Activated naive CD8-positive, alpha-beta T cell treated with anti-CD3 and anti-CD28 coated beads, Interleukin-2, amount 50 U/mL, for 16 hours (primary cell): ENCODE measurements around the gene COPS4.

Experiments
- DNase-seq: peaks from one replicate; pipeline ENCODE4 v3.0.0-alpha.2; 2020; ENCODE audit warnings: low read depth, low spot score

The COPS4 gene

DNA sequence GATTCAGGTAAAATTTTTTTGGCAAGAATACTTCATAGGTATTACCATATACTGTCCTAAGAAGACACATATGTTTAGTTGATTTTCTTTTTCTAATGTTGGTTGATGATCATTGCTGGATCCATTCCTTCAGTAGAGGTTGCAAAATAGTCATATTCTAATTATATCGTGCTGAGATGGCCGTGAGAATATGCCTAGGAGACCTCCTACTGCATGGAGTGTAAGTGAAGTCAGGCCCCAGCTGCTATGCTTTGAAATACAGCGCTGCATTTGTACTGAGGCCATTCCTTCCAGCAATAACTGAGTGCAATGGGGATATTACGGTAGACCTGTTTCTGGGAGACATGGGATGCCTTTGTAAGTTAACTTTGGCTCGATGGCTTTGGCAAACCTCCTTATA, 86.3 kb downstream of the COPS4 start:
- no peak for DNase-seq

DNA sequence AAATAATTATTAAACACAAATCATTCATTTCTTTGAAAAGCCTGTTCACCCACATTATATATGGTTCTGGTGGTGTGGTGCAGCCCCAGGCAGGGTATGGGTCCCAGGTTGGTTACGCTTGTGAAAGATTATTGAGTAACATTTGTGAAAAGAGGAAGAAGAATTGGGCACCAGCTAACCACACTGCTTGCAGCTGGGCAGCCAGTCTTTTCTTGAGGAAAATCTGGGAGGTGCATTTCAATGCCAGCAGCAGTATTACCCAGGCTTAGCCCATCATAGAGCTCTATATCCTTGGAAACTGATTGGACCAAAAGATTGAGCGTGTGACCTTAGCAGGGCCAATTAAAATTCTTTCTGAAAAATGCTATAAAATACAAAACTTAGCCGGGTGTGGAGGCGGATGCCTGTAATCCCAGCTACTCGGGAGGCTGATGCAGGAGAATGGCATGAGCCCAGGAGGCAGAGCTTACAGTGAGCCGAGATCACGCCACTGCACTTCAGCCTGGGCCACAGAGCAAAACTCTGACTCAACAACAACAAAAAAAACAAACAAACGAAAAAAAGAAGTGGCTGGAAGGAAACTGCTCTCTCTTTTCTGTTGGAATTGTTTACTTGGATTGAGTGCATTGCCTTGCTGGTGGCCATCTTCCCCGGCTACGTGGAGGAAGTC, 89.3 kb downstream of the COPS4 start:
- DNase-seq, result no peak
